ENCODE results near the gene SSTR3. TPM values are rescaled to one million over a fixed set of nuclear protein-coding genes. Genes with fewer than 3 reads are reported as not detected.

Gene SSTR3
- polyA plus RNA-seq, 3 donors, result 0.79 to 1.2 (median 0.83) TPM

DNA sequence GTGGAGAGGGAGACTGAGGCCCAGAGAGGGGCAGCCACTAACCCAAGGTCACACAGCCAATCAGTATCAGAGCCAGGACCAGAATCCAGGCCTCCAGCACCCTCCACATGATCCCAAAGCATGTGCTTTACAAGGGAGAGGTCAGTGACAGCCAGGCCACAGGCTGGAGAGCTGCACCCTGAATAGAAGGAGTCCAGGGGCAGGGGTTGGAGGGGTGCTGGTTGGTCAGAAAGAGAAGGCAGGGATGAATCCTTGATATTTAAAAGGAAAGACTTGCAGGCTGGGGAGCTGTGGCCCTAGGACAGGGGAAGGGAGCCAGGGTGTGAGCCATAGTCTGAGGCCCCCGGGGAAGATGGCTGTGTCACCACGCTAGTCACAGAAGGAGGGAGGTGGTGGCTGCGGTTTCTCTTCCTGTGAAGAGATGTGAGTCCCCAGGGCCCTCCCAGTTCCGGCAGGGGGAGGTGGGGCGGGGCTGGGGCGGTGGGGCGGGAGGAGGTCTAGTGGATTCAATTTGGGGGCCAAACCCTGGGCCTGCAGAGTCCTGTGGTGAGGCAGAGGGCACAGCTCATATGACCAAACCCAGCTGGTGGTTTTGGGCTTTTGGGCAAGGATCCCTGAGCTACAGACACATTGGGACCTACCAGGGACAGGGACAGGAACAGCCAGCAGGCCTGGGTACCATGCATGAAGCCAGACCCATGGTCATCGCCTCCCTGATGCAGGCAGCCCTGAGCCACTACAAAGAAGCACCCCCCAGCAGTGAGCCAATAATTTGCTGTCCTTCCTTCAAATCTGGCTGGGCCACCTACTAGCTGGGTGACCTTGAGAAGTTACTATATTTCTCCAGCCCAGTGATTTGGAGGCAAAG lies 17.8 kb upstream of the SSTR3 start:
- DNase-seq (ENCODE audit: low read depth in 3 of 3, low spot score in 2 of 3), result no peak

DNA sequence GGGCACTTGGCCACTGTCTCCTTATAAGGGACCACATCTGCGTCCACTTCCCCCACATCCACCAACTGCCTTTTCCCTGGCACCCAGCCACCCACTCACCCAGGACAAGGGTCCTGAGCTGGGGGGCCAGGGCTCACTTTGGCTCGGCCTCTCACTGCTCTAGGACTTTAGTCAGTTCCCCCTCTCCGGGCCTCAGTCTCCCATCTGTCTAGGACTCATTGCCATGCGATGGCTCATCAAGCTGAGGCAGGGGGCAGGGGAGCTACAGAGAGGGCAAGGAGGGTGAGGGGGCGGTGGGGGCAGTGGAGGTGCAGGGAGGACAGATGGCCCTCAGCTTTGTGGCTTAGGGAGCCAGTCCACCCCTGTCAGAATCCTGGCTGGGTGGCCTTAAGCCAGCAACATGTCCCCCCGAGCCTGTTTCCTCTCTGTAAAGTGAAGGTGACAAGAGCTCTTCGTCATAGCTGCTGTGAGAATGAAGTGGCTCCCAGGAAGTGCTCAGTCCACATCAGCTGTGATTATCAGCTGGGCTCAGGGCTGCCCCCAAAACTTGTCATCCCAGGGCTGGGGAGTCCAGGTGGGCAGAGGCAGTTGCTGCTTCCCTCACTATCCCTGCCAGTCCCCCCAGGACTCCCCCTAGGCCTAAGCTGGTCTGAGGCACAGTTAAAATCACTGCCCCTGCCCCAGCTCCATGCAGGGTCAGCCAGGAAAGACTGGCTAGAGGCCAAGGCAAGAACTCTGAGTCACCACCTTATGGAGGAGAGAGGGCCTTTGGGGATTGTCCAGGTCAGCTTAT lies 16.9 kb upstream of the SSTR3 start:
- DNase-seq (ENCODE audit: low read depth in 3 of 3, low spot score in 2 of 3), result no peak

DNA sequence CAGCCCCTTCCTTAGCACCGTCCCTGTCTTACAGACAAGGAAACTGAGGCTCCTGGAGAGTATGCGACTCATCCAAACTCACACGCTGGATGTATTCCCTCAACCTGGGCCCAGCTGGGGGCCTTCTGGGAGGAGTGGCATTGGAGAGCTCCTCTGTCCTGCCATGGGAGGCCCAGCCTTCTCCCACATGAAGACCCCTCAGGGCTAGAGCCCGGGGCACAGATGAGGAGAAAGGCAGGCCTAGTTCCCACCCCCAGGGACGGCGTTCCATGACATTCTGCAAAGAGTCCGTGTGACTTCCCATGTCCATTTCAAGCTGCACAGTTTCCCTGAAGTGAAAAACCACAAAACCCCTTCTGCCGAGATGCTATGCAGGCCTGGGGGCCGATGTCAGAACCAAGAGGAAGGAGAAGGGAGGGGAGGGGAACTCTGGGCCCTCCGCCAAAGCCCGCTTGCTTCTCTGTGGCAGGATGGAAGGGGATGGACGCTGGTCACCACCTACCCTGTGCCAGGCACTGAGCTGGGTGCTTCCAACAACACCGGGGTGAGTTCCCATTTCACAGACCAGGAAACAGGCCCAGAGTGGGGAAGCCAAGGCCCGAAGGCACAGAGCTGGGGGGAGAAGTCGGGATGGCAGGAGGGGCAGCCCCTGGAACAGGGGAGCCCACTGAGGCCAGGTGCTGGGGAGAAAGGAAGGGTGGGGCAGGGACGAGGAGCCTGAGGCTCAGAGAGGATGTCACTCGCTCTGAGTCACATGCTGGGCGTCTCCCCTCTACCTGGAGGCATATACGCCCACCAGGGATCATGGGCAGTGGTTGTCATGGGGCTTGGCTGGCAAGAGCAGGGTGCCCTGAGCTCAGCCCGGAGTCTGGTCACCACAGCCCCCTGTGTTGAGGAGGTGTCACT lies 16.1 kb upstream of the SSTR3 start:
- DNase-seq (ENCODE audit: low read depth in 3 of 3, low spot score in 2 of 3), result no peak

DNA sequence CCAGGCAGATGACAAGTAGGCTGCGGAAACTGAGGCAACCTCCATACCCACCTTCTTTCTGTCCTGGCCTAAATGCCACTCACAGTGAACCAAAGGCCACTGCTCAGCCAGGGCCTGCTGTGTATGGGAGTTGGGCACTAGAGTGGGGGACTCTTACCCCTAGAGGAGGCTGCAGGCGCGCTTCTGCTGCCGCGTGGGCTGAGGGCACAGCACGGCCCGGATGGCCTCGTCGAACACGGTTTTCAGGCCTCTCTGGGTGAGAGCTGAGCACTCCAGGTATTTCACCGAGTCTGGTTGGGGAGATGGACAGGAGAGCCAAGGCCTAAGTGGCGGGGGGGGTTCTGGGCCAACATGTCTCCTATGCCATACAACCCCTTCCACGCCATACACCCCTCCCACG lies 14.2 kb upstream of the SSTR3 start:
- no peak for DNase-seq (ENCODE audit: low read depth in 3 of 3, low spot score in 2 of 3)

DNA sequence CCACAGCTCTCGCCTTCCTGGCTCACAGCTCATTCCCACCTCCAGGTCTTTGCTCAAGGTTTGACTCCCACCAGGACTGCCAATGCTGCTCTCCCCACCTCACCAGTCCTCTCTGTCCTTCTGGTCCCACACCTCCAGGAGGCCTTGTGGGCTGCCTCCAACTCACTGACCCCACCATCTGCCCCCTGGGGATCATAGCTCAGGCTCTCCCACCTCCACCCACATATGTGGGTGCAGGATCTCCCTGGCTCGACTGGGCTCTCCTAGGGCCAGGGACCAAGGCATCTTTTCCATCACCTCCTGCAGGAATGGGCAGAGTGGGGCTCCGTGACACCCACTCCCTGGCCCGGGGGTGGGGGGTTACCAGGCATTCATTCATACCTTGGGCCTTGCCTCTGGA lies 13.8 kb upstream of the SSTR3 start:
- no peak for DNase-seq (ENCODE audit: low read depth in 3 of 3, low spot score in 2 of 3)

DNA sequence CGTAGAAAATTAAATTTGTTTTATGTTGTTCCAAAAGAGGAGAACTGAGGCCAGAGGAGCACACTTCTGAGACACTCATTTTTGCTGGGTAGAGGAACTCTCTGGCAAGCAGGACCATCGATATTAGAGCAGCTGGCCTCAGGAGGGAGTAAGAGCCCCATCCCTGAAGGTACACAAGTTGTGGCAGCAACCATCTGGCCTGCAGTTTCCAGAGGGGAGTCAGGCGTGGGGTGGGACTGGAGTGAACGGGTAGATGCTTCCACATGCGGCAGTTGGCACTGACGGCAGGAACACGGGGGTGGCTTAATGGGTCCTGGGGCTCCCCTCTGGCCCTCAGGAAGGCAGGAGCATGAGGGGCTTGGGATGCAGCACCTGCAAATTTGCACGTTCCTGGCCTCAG lies 13.2 kb upstream of the SSTR3 start:
- DNase-seq (ENCODE audit: low read depth in 3 of 3, low spot score in 2 of 3), result no peak

DNA sequence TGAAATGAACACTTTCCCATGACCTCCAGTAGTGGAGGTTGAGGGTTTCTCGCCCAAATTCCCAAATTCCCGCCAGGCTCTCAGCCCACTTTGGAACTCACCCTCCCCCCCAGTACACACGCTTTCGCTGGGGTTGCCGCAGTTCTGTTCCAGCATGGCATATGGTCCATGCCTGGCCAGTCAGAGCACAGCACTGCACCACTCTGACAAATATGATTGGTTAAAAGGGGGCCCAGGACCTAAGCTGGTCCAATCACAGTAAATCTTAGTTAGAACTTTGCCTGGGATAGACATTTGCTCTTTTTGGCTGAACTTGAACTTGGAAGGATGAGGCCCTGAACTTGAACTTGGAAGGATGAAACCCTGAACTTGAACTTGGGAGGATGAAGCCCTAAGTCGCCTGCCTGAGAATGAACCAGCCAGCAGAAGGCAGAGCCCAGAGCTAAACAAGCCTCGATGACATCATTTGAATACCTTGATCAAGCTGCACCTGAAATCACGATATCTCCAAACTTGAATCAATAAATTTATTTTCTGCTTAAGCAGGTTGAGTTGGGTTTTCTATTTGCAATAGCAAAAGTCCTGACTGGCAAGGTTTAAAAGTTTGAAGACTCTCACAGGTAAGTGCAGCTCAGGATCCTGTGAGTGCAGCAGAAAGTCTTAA lies 12.6 kb upstream of the SSTR3 start:
- DNase-seq (ENCODE audit: low read depth in 3 of 3, low spot score in 2 of 3), result no peak

DNA sequence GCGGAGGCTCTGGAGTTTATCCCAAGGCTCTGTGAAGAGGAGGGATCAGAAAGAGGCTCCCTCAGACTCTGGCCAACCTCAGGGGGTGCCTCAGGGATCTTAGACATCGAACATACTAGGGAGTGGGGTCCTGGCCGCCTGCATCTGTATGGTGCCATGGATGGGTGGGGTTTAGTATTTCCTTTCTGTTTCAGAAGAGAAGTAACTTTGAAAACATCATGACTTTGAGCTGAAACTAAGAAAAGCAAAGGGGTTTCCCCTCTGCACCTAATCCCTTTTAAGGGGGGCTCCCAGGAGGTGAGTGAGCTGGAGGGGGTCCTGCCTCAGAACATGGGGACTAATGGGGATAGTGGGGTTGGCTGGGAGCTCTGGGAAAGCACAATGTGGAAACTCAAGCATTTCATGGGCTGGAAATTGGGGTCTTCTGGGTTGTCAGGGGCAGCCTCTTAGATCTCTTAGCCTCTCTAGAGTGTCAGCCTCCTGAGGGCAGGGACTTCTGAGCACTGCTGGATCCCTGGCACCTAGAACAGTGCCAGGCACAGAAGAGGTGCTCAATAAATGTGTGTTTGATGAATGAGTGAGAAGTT lies 11.8 kb upstream of the SSTR3 start:
- DNase-seq (ENCODE audit: low read depth in 3 of 3, low spot score in 2 of 3), result no peak

DNA sequence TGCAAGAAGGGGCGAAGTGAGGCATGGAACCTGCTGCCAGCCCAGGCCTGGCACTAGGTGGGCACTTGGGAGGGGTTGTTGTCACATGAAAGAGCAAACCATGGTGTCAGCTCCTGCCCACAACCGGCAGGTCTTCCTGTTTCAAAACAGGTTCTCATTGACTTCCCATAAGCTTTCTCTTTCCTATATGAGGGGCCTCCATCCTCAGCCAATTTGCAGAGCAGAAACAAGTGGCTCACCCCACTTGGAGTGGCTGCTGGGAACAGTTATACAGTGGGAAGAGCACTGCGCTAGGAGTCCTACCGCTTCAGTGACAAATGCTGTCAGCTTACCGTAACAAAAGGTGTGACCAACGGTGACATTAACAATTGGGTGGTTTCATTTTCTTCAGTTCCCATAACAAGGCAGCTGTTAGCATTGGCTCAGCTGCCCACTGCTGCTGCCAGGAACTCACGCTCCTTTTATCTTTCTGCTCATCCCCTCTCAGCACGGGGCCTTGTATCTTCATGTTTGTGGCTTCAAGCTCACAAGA lies 10.2 kb upstream of the SSTR3 start:
- no peak for DNase-seq (ENCODE audit: low read depth in 3 of 3, low spot score in 2 of 3)

DNA sequence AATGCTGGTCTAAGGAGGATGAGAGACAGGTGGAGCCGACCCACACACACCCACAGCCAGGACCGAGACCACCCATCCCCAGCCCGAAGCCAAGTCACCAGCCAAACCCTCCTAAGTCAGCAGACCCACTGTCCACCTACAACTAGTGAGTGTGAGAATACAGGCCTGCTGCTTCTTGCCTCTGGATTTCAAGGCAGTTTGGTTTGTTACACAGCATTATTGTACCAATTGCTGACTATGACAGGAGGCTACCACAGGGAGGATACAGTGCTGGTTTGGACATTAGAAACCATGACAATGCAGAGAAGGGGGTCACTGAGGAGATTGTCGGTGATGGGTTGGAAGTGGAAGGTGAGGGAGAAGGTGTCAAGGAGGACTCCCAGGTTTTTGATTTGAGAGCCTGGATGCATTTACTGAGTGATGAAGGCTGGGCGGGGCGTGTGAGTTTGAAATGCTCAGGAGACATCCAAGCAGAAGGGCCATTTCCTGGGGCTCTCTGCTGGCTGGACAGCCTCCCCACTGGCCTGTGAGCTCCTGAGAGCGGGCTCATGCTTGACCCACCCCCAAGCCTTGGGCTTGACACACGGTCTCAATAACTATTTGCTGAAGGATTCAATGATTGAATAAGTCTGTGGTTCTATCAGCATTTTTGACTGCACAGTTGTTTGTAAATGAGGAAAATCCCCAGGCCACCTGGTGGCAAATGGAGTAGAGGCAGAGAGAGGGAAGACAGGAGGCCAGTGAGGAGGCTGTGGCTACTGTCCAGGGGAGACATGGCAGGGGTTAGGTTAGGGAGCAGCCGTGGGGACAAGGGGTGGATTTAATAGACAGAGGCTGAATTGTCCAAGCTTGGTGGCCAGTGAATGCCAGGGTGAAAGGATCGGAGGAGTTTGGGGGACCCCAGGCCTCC lies 9.4 kb upstream of the SSTR3 start:
- DNase-seq (ENCODE audit: low read depth in 3 of 3, low spot score in 2 of 3), result no peak

DNA sequence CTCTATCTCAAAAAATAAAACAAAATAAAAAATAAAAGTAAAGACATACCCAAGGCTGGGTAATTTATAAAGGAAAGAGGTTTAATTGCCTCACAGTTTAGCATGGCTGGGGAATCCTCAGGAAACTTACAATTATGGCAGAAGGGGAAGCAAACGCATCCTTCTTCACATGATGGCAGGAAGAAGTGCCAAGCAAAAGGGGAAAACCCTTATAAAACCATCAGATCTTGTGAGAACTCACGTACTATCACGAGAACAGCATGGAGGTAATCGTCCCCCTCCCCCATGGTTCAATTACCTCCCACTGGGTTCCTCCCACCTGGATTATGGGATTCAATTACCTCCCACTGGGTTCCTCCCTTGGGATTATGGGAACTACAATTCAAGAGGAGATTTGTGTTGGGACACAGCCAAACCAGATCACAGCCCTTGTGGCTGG lies 8.3 kb upstream of the SSTR3 start:
- no peak for DNase-seq (ENCODE audit: low read depth in 3 of 3, low spot score in 2 of 3)

DNA sequence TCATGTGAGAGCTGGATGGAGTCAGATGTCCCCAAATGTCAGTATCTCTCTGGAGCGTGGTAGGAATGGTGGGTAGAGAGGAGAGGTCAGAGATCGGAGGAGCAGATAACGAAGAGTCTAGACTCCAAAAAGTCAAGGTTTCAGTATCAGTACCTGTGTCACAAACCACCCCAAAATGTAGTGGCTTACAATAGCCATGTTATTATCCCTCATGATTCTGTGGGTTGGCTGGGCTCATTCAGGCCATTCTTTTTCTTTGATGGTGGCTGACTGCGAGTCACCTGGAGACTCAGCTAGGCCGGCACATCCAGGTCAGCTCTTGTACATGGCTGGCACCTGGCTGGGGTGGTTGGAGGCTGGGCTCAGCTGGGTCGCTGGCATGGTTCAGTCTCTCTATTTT lies 7.3 kb upstream of the SSTR3 start:
- no peak for DNase-seq (ENCODE audit: low read depth in 3 of 3, low spot score in 2 of 3)

DNA sequence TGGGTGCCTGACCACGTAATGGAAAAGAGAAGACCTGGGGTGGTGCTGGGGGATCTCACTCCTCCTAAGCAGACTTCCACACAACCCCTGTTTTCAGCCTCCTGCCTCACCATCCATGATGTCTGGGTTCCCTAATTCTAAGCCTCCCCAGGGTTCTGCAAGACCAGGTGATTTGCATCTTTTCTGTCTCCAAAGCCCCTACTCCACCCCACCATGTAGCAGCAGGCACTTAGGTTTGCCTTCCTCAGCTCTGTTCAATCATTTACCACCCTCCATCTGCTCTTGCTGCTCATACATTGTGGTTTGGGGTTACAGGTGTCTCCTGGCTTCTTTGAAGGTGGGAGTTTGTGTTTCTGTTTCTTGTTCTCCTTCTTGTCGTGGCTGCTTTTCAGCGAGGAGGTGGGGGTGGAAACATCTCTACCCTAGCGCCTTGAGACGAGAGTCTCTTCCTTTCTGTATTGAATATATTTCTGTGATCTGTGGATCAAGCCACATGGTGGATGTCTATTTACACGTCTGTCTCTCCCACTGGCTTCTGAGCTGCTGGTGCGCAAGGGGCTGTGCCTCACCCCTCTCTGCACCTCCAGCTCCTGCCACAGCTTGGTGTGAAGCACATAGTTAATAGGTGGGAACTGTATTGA lies 6.6 kb upstream of the SSTR3 start:
- DNase-seq (ENCODE audit: low read depth in 3 of 3, low spot score in 2 of 3), result no peak

DNA sequence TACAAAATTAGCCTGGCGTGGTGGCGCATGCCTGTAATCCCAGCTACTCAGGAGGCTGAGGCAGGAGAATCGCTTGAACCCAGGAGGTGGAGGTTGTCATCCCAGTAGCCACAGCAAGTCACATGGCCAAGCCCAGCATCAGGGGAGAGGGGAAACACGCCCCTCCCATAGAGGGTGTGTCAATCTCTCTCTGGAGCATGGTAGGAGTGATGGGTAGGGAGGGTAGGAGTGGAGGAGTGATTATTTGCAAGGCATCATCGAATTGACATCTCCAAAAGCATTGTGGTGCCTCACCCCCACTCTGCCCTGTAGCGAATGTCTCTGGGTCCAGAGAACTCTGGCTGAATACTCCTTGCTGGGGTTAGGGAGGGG lies 6.1 kb upstream of the SSTR3 start:
- DNase-seq (ENCODE audit: low read depth in 3 of 3, low spot score in 2 of 3), result no peak

DNA sequence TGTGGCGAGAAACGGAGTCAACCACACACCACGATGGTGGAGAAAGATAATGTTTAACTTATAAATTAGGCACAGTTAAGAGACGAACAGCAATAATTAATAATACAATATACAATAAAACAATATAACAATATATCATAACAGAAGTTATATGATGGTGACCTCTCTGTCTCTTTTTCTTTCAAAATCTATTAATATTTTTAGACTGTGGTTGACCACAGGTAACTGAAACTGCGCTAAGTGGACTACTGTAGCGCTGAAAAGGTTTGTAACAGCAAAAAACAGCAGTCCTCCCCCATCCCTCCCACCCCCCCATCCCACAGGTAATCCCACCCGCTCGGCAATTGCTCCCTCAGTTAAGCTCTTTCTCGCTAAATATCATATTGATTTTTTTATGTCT lies 3.6 kb upstream of the SSTR3 start:
- no peak for DNase-seq (ENCODE audit: low read depth in 3 of 3, low spot score in 2 of 3)

DNA sequence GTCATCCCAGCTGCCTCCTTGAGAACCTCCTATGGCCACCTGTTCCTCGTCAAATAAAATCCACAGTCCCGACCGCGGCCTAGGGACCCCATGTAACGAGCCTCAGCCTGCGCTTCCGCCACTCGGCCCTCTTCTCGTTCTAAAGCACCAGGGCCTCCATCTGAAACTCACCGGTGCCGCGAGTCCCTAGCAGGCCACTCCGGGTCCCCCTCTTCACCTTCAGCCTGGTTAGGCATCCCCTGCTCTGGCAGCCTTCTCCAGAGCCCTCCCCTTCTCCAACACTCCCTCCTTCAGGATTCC lies 2.4 kb upstream of the SSTR3 start:
- DNase-seq (ENCODE audit: low read depth in 3 of 3, low spot score in 2 of 3), result no peak

DNA sequence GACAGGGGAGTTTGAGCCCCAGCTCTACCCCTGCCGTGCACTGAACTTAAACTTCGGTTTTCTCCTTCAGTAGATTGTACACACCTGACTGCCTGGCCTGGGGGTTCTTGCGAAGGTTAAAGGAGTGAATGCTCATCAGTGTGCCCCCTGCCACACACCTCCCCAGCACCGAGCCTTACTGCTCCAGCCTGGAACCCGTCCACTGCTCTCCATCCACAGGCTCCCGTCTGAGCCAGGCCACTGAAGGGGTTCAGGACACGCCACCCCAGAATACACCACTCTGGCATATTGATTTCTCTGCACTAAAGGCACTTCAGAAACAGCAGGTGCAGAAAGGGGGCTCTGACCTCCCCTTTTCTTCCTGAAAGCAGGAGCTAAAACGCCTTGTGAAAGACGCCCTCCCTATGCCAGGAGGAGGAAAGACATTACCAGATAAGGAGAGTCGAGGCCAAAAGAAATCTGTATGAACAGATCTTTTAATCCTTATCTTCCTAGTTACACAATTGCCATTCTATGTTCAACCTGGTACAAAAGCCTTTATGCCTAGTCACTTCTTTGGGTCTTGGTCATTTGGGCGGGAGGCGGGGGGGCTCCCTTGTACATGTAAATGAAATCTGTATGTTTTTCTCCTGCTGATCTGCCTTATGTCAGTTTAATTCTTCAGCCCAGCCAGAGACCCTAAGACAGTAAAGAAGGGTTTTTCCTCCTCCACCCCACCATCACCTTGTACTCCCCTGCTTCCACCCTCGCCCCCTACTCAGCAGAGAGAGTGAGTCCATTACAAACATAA lies 1.9 kb upstream of the SSTR3 start:
- DNase-seq (ENCODE audit: low read depth in 3 of 3, low spot score in 2 of 3), result no peak

Measured in right renal cortex interstitium (tissue), 3 donors.